Fibroblast of lung (primary cell): ENCODE results near the gene APBB1IP. TPM values are rescaled to one million over a fixed set of nuclear protein-coding genes. Genes with fewer than 3 reads are reported as not detected.
"Not testable (repeated sequence)": the region's sequence is repeated elsewhere in the genome, so short reads cannot be mapped to it uniquely, and the experiment has no call there.

Experiments used
- DNase-seq, 2 donors: peaks; one replicate each; pipeline versions ENCODE4 v3.0.0 to v3.0.0-alpha.2; 2010; ENCODE audit warnings: low read depth in 2 of 2
- H2AFZ ChIP-seq: 2 replicates; pipeline ENCODE4 v1.5.1; 2012; ENCODE audit warnings: low read length, control low read depth, inconsistent platforms
- H3K27ac ChIP-seq: 2 replicates; pipeline ENCODE4 v1.5.1; 2011; ENCODE audit warnings: low read length, control low read depth; ENCODE audit not compliant: insufficient read depth
- H3K27me3 ChIP-seq: 2 replicates; pipeline ENCODE4 v1.5.1; 2011; ENCODE audit warnings: mild to moderate bottlenecking, low read length; ENCODE audit not compliant: control insufficient read depth, insufficient read depth
- H3K36me3 ChIP-seq: 2 replicates; pipeline ENCODE4 v1.5.1; 2011; ENCODE audit warnings: low read length; ENCODE audit not compliant: control insufficient read depth, insufficient read depth
- H3K4me1 ChIP-seq: 2 replicates; pipeline ENCODE4 v1.5.1; 2011; ENCODE audit warnings: low read length; ENCODE audit not compliant: control insufficient read depth, insufficient read depth; ENCODE audit errors: extremely low read depth
- H3K4me2 ChIP-seq: 2 replicates; pipeline ENCODE4 v1.5.1; 2011; ENCODE audit warnings: low read length, control low read depth; ENCODE audit not compliant: insufficient read depth; ENCODE audit errors: extremely low read depth
- H3K4me3 ChIP-seq, 4 experiments: fragments of 200-600 bp in 1 of 4; sonication (generic) in 1 of 4; replicated peaks in 1 of 4; 2 replicates each; pipeline ENCODE4 v1.5.1; 2011 to 2016; ENCODE audit warnings: low read length in 4 of 4, low read depth in 3 of 4, mild to moderate bottlenecking in 3 of 4, control low read depth in 2 of 4, inconsistent platforms in 1 of 4, mixed read lengths in 1 of 4; ENCODE audit not compliant: insufficient read depth in 1 of 4; ENCODE audit errors: control extremely low read depth in 1 of 4
- H3K79me2 ChIP-seq: 2 replicates; pipeline ENCODE4 v1.5.1; 2012; ENCODE audit warnings: mild to moderate bottlenecking, low read length, inconsistent platforms; ENCODE audit not compliant: control insufficient read depth, insufficient read depth
- H3K9ac ChIP-seq: 2 replicates; pipeline ENCODE4 v1.5.1; 2011; ENCODE audit warnings: mild to moderate bottlenecking, low read length, control low read depth; ENCODE audit not compliant: insufficient read depth
- H3K9me3 ChIP-seq: 2 replicates; pipeline ENCODE4 v1.5.1; 2012; ENCODE audit warnings: low read depth, low read length; ENCODE audit not compliant: control insufficient read depth, insufficient read depth
- H4K20me1 ChIP-seq: 2 replicates; pipeline ENCODE4 v1.5.1; 2011; ENCODE audit warnings: low read length; ENCODE audit not compliant: control insufficient read depth, insufficient read depth; ENCODE audit errors: extremely low read depth
- CTCF ChIP-seq, 2 donors: IDR thresholded peaks in 1 of 2; conservative IDR thresholded peaks in 1 of 2; 1 replicate in 1 of 2; 2 replicates in 1 of 2; pipeline ENCODE4 v1.5.1; 2011 to 2012; ENCODE audit warnings: low read length in 2 of 2, control low read depth in 1 of 2, inconsistent platforms in 1 of 2, low read depth in 1 of 2, mild to moderate bottlenecking in 1 of 2
- EZH2 ChIP-seq: IDR thresholded peaks from 2 replicates; pipeline ENCODE4 v1.5.1; 2012; ENCODE audit warnings: low read length, control low read depth, mild to moderate bottlenecking; ENCODE audit errors: missing control alignments
- polyA plus RNA-seq, 2 donors: library from polyadenylated mRNA; depleted of rRNA in 1 of 2; stranded (reverse) in 1 of 2; unstranded in 1 of 2; fragments of >200 nt; gene quantifications; 2 replicates each; pipeline ENCODE4 v1.2.1, GENCODE V29; 2011 to 2012; ENCODE audit warnings: missing spikeins in 1 of 2
- total RNA-seq: library from RNA; depleted of rRNA; stranded (reverse); fragments of >200 nt; gene quantifications from 2 replicates; pipeline ENCODE4 v1.2.1, GENCODE V29; 2014

APBB1IP gene
- total and polyA plus RNA-seq, 2 donors (not counting 1 experiment from before 2014, with no cell fraction given): 1.5 TPM

GRCh38 chr10:26489081-26489480 is 50.9 kb downstream of the APBB1IP start:
- Histone ChIP-seq H3K4me1 (peaks cover 3% of the 10 kb centered on the region), H3K9me3 (no peaks in the 10 kb centered on the region), H3K9ac (no peak overlapping the region), H2AFZ (no peak overlapping the region), H3K36me3 (no peaks in the 10 kb centered on the region), H3K4me2 (no peak overlapping the region), H3K27me3 (no peaks in the 10 kb centered on the region), H3K79me2 (no peaks in the 10 kb centered on the region), H3K27ac (no peak overlapping the region), H3K4me3 (no peak overlapping the region), H4K20me1 (no peaks in the 10 kb centered on the region)
- no peak for DNase-seq
- TF ChIP-seq EZH2: no peak
- no peak for TF ChIP-seq CTCF (conservative IDR thresholded peaks at IDR 0.05 in 1 of 2, IDR thresholded peaks at IDR 0.05 in 1 of 2; ENCODE audit: low read depth in 1 of 2, low read length in 2 of 2)

- not testable (repeated sequence) for H3K4me2 ChIP-seq, H4K20me1 ChIP-seq, H3K9me3 ChIP-seq, H3K4me1 ChIP-seq, H2AFZ ChIP-seq, H3K4me3 ChIP-seq, H3K9ac ChIP-seq, H3K36me3 ChIP-seq, H3K27me3 ChIP-seq, H3K79me2 ChIP-seq, DNase-seq, H3K27ac ChIP-seq
Measured at GRCh38 chr10:26490367-26490766, 52.2 kb downstream of the APBB1IP start.

GRCh38 chr10:26491276-26491675 is 53.1 kb downstream of the APBB1IP start:
- DNase-seq: no peak
- no peaks in the 10 kb centered on the region for H3K4me1 ChIP-seq
- no peaks in the 10 kb centered on the region for H3K79me2 ChIP-seq
- H4K20me1 ChIP-seq: no peaks in the 10 kb centered on the region
- TF ChIP-seq EZH2 (no peak), CTCF (conservative IDR thresholded peaks at IDR 0.05 in 1 of 2, IDR thresholded peaks at IDR 0.05 in 1 of 2; ENCODE audit: low read depth in 1 of 2, low read length in 2 of 2) (no peak)
- no peaks in the 10 kb centered on the region for H3K36me3 ChIP-seq
- no peak overlapping the region for H3K4me3 ChIP-seq
- H3K4me2 ChIP-seq: no peak overlapping the region
- H3K27ac ChIP-seq: no peak overlapping the region
- H2AFZ ChIP-seq: no peak overlapping the region
- H3K27me3 ChIP-seq: no peaks in the 10 kb centered on the region
- no peak overlapping the region for H3K9ac ChIP-seq
- H3K9me3 ChIP-seq: no peaks in the 10 kb centered on the region
